Measurements from ENCODE around the gene ELAC1. TPM values are rescaled to one million over a fixed set of nuclear protein-coding genes. Genes with fewer than 3 reads are reported as not detected.
A peak's percentile ranks its signal among the peaks of the same experiment; 100 is the strongest.

Gene ELAC1
- total RNA-seq, 1 donor from 2014 or later: 7.6 TPM

- Histone ChIP-seq H3K9ac (ENCODE audit: low read length) (no peak overlapping the region), H4K20me1 (ENCODE audit: insufficient read depth, low read length) (no peaks in the 10 kb centered on the region), H3K36me3 (ENCODE audit: insufficient read depth, low read length) (peaks cover 9% of the 10 kb centered on the region), H3K9me3 (ENCODE audit: insufficient read depth, low read depth, low read length) (peaks cover 3% of the 10 kb centered on the region), H3K4me1 (ENCODE audit: insufficient read depth, low read length) (no peaks in the 10 kb centered on the region), H3K79me2 (ENCODE audit: insufficient read depth, low read length) (peaks cover 14% of the 10 kb centered on the region), H3K27ac (ENCODE audit: low read depth, low read length) (no peak overlapping the region), H3K27me3 (ENCODE audit: insufficient read depth, low read length) (no peaks in the 10 kb centered on the region), H3K4me2 (ENCODE audit: low read length) (no peak overlapping the region), H2AFZ (ENCODE audit: low read depth, low read length) (no peak overlapping the region), H3K4me3 (ENCODE audit: insufficient read depth, low read depth, low read length) (no peak overlapping the region)
- Mint-ChIP-seq H3K9me3 (ENCODE audit: unreplicated experiment) (peaks cover 16% of the 10 kb centered on the region), H3K27ac (ENCODE audit: unreplicated experiment) (no peak overlapping the region), H3K4me1 (ENCODE audit: low read depth, unreplicated experiment) (peaks cover 4% of the 10 kb centered on the region), H3K36me3 (ENCODE audit: low read depth, unreplicated experiment) (peaks cover 34% of the 10 kb centered on the region), H3K4me3 (ENCODE audit: unreplicated experiment) (no peak overlapping the region), H3K27me3 (ENCODE audit: low read depth, unreplicated experiment) (no peaks in the 10 kb centered on the region)
- DNase-seq (ENCODE audit: low read depth) (peak; percentile 45), FAIRE-seq (peak; percentile 20)
- TF ChIP-seq CTCF (IDR thresholded peaks at IDR 0.05; ENCODE audit: insufficient read depth, low read depth, low read length) (no peak), EZH2 (IDR thresholded peaks at IDR 0.05; ENCODE audit: insufficient read depth, low read length) (no peak)
Measured at GRCh38 chr18:50973367-50974126, 5.7 kb downstream of the ELAC1 start.

GRCh38 chr18:50977037-50977760 lies 9.4 kb downstream of the ELAC1 start:
- H3K36me3 ChIP-seq (ENCODE audit: insufficient read depth, low read length): peaks cover 9% of the 10 kb centered on the region
- H3K4me3 ChIP-seq (ENCODE audit: insufficient read depth, low read depth, low read length): no peak overlapping the region
- H4K20me1 ChIP-seq (ENCODE audit: insufficient read depth, low read length): no peaks in the 10 kb centered on the region
- H3K79me2 ChIP-seq (ENCODE audit: insufficient read depth, low read length): no peaks in the 10 kb centered on the region
- Mint-ChIP-seq H3K27me3 (ENCODE audit: low read depth, unreplicated experiment) (no peaks in the 10 kb centered on the region), H3K4me1 (ENCODE audit: low read depth, unreplicated experiment) (peaks cover 6% of the 10 kb centered on the region), H3K36me3 (ENCODE audit: low read depth, unreplicated experiment) (peaks cover 44% of the 10 kb centered on the region), H3K27ac (ENCODE audit: unreplicated experiment) (no peak overlapping the region), H3K4me3 (ENCODE audit: unreplicated experiment) (no peak overlapping the region), H3K9me3 (ENCODE audit: unreplicated experiment) (peaks cover 16% of the 10 kb centered on the region)
- H3K4me2 ChIP-seq (ENCODE audit: low read length): no peak overlapping the region
- no peak overlapping the region for H3K27ac ChIP-seq (ENCODE audit: low read depth, low read length)
- DNase-seq (ENCODE audit: low read depth) (no peak), FAIRE-seq (no peak)
- TF ChIP-seq CTCF (IDR thresholded peaks at IDR 0.05; ENCODE audit: insufficient read depth, low read depth, low read length) (no peak), EZH2 (IDR thresholded peaks at IDR 0.05; ENCODE audit: insufficient read depth, low read length) (no peak)
- H3K9ac ChIP-seq (ENCODE audit: low read length): no peak overlapping the region
- peaks cover 6% of the 10 kb centered on the region for H3K9me3 ChIP-seq (ENCODE audit: insufficient read depth, low read depth, low read length)
- no peaks in the 10 kb centered on the region for H3K27me3 ChIP-seq (ENCODE audit: insufficient read depth, low read length)
- no peak overlapping the region for H2AFZ ChIP-seq (ENCODE audit: low read depth, low read length)
- no peaks in the 10 kb centered on the region for H3K4me1 ChIP-seq (ENCODE audit: insufficient read depth, low read length)

All from astrocyte (in vitro differentiated cells and primary cell).